ENCODE measurements around the gene PPFIA1. TPM values are rescaled to one million over a fixed set of nuclear protein-coding genes. Genes with fewer than 3 reads are reported as not detected.

PPFIA1 gene
- total and polyA plus RNA-seq, 2 of the 13 experiments (the other 11 are each of a cell fraction or from before 2014, with no cell fraction given), result 29.9 to 45.2 TPM

DNA sequence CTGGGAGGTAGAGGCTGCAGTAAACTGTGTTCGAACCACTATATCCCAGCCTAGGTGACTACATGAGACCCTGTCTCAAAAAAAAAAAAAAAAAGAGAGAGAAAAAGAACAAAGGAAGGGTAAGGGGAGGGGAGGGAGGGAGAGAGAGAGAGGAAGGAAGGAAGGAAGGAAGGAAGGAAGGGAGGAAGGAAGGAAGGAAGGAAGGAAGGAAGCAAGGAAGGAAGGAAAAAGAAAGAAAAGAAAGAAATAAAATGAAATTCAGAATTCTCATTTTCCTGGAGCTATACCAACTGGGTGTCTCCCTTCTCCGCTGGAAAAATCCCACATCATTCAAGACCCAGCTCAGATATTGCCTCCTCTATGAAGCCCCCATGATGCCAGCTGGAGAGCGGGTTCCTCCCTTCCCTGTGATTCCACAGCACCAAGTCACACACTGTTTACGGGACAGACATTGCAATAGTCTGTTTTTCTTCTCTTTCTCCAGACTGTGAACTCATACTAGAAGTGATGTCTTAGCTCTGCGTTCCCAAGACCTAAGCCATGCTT lies 3.0 kb upstream of the PPFIA1 start:
- ChIA-PET POLR2A (interaction anchor here (0.6 kb wide), 1 partner anchor 16 kb away, joined by 3 read pairs; no protein-coding TSS in a partner anchor), CTCF (ENCODE audit: low intra/inter-chr PET ratio, low total read pairs) (no interaction called here)
- Histone ChIP-seq H3K4me2 (ENCODE audit: low read depth, low read length) (no peak overlapping the region), H3K27ac (ENCODE audit: extremely low read length, insufficient read depth, low read length) (no peak overlapping the region), H4K20me1 (ENCODE audit: insufficient read depth, low read length) (peaks cover 2% of the 10 kb centered on the region; the same call in 1 of the 2 replicates), H3K36me3 (replicated peaks in 1 of 2; ENCODE audit: control insufficient read depth in 1 of 2, insufficient read depth in 2 of 2, low read length in 2 of 2) (no peaks in the 10 kb centered on the region), H3K79me2 (ENCODE audit: insufficient read depth, low read length) (peaks cover 14% of the 10 kb centered on the region), H2AFZ (ENCODE audit: low read length) (no peak overlapping the region), H3K9ac (ENCODE audit: insufficient read depth, low read depth, low read length) (no peak overlapping the region), H3K4me3 (replicated peaks in 1 of 3; ENCODE audit: insufficient read depth in 1 of 3, low read depth in 2 of 3, low read length in 3 of 3) (no peak overlapping the region), H3K4me1 (ENCODE audit: insufficient read depth, low read length) (peaks cover 16% of the 10 kb centered on the region), H3K27me3 (ENCODE audit: control insufficient read depth in 1 of 2, insufficient read depth in 2 of 2, low read length in 2 of 2) (peaks cover 0 to 4% of the 10 kb centered on the region in 2 experiments; a peak in 2 of 5 replicates), H3K9me3 (ENCODE audit: low read length) (no peaks in the 10 kb centered on the region)
- in situ Hi-C loops (cut with HindIII; ENCODE audit: extremely low pct_ligation_motif_present, low pct_unique_long_range_greater_than_20kb), result no loop called here
- ATAC-seq (no peak), DNase-seq (ENCODE audit: low spot score) (no peak), FAIRE-seq (no peak)
- BruUV-seq (replicated peaks), result no TSS peak
- intact Hi-C loops (cut with micrococcal nuclease; ENCODE audit: unreplicated experiment), result no loop called here
- 69% methylated on average over 5 of the region's 5 CpGs for WGBS (ENCODE audit: low lambda C conversion rate)
- TF ChIP-seq JDP2 (CRISPR knock-in tag; IDR thresholded peaks at IDR 0.05; ENCODE audit: borderline replicate concordance) (no peak), SOX6 (IDR thresholded peaks at IDR 0.05) (no peak), SOX6 (CRISPR knock-in tag; IDR thresholded peaks at IDR 0.05) (no peak), PHF21A (CRISPR knock-in tag; IDR thresholded peaks at IDR 0.05) (no peak), KDM1A (CRISPR knock-in tag; IDR thresholded peaks at IDR 0.05) (no peak), ZNF335 (CRISPR knock-in tag; IDR thresholded peaks at IDR 0.05) (no peak), ZNF7 (CRISPR knock-in tag; IDR thresholded peaks at IDR 0.05) (no peak), ZC3H4 (CRISPR knock-in tag; IDR thresholded peaks at IDR 0.05; ENCODE audit: borderline replicate concordance) (no peak), ZFP41 (CRISPR knock-in tag; IDR thresholded peaks at IDR 0.05; ENCODE audit: borderline replicate concordance) (no peak), NFRKB (IDR thresholded peaks at IDR 0.05) (no peak)
- TF ChIP-seq, protein P1, sequence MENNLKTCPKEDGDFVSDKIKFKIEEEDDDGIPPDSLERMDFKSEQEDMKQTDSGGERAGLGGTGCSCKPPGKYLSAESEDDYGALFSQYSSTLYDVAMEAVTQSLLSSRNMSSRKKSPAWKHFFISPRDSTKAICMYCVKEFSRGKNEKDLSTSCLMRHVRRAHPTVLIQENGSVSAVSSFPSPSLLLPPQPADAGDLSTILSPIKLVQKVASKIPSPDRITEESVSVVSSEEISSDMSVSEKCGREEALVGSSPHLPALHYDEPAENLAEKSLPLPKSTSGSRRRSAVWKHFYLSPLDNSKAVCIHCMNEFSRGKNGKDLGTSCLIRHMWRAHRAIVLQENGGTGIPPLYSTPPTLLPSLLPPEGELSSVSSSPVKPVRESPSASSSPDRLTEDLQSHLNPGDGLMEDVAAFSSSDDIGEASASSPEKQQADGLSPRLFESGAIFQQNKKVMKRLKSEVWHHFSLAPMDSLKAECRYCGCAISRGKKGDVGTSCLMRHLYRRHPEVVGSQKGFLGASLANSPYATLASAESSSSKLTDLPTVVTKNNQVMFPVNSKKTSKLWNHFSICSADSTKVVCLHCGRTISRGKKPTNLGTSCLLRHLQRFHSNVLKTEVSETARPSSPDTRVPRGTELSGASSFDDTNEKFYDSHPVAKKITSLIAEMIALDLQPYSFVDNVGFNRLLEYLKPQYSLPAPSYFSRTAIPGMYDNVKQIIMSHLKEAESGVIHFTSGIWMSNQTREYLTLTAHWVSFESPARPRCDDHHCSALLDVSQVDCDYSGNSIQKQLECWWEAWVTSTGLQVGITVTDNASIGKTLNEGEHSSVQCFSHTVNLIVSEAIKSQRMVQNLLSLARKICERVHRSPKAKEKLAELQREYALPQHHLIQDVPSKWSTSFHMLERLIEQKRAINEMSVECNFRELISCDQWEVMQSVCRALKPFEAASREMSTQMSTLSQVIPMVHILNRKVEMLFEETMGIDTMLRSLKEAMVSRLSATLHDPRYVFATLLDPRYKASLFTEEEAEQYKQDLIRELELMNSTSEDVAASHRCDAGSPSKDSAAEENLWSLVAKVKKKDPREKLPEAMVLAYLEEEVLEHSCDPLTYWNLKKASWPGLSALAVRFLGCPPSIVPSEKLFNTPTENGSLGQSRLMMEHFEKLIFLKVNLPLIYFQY (CRISPR knock-in tag; IDR thresholded peaks at IDR 0.05; ENCODE audit: borderline replicate concordance), result no peak
- TF ChIP-seq, protein P2, sequence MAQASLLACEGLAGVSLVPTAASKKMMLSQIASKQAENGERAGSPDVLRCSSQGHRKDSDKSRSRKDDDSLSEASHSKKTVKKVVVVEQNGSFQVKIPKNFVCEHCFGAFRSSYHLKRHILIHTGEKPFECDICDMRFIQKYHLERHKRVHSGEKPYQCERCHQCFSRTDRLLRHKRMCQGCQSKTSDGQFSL (CRISPR knock-in tag; IDR thresholded peaks at IDR 0.05), result no peak
- TF ChIP-seq, protein P3, sequence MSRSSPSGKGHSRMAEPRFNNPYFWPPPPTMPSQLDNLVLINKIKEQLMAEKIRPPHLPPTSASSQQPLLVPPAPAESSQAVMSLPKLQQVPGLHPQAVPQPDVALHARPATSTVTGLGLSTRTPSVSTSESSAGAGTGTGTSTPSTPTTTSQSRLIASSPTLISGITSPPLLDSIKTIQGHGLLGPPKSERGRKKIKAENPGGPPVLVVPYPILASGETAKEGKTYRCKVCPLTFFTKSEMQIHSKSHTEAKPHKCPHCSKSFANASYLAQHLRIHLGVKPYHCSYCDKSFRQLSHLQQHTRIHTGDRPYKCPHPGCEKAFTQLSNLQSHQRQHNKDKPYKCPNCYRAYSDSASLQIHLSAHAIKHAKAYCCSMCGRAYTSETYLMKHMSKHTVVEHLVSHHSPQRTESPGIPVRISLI (CRISPR knock-in tag; IDR thresholded peaks at IDR 0.05; ENCODE audit: borderline replicate concordance), result no peak
- TF ChIP-seq, protein P4, sequence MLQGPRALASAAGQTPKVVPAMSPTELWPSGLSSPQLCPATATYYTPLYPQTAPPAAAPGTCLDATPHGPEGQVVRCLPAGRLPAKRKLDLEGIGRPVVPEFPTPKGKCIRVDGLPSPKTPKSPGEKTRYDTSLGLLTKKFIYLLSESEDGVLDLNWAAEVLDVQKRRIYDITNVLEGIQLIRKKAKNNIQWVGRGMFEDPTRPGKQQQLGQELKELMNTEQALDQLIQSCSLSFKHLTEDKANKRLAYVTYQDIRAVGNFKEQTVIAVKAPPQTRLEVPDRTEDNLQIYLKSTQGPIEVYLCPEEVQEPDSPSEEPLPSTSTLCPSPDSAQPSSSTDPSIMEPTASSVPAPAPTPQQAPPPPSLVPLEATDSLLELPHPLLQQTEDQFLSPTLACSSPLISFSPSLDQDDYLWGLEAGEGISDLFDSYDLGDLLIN (CRISPR knock-in tag; IDR thresholded peaks at IDR 0.05; ENCODE audit: borderline replicate concordance), result no peak
- TF ChIP-seq, protein P5, sequence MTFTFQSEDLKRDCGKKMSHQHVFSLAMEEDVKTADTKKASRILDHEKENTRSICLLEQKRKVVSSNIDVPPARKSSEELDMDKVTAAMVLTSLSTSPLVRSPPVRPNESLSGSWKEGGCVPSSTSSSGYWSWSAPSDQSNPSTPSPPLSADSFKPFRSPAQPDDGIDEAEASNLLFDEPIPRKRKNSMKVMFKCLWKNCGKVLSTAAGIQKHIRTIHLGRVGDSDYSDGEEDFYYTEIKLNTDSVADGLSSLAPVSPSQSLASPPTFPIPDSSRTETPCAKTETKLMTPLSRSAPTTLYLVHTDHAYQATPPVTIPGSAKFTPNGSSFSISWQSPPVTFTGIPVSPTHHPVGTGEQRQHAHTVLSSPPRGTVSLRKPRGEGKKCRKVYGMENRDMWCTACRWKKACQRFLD (CRISPR knock-in tag; IDR thresholded peaks at IDR 0.05; ENCODE audit: borderline replicate concordance), result no peak

All from HepG2 (cell line).